ENCODE measurements around the gene TMCC1. TPM values are rescaled to one million over a fixed set of nuclear protein-coding genes. Genes with fewer than 3 reads are reported as not detected.

Gene TMCC1
- total RNA-seq, 3 donors from 2014 or later, result 12.7 to 14.2 (median 14.1) TPM

DNA sequence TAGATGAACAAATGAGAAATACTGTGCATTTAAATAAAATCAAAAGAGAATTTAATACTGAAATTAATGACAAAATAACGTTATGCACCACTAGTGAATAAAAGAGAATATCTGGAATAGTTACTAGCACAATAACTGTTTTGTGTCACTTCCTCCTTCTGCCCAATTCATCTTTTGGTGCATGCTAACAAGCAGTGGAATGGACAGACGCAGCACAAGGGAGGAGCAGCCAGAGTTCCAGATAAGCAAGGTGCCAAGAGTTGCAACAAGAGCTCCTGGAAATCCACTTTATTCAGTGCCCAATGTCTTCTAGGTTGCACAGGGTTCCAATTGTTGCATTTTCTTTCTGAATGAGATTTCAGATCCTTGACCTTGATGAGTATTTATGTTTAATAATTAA, 220.5 kb downstream of the TMCC1 start:
- peaks cover 18% of the 10 kb centered on the region for H3K36me3 Mint-ChIP-seq (ENCODE audit: insufficient read depth)
- DNase-seq (no peak), ATAC-seq (no peak)
- H3K4me1 Mint-ChIP-seq (ENCODE audit: low read depth), result peaks cover 1% of the 10 kb centered on the region
- no peak overlapping the region for H3K4me3 Mint-ChIP-seq
- no peaks in the 10 kb centered on the region for H3K9me3 Mint-ChIP-seq
- H3K27me3 Mint-ChIP-seq (ENCODE audit: low read depth), result no peaks in the 10 kb centered on the region

DNA sequence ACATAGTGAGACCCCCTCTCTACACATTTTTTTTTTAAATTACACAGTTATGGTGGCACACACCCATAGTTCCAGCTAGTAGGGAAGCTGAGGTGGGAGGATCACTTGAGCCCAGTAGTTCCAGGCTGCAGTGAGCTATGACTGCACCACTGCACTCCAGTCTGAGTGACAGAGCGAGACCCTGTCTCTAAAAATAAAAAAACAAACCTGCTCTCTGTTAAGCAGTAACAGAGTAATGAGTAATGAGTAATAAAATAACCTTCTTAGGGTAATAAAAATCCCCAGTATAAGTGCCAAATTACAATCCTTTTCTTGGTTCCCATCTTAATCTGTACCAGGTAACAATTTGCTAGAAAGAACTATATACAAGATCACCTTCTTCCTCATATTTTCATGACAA, 221.1 kb downstream of the TMCC1 start:
- ATAC-seq (no peak), DNase-seq (no peak)
- no peaks in the 10 kb centered on the region for H3K9me3 Mint-ChIP-seq
- H3K36me3 Mint-ChIP-seq (ENCODE audit: insufficient read depth), result peaks cover 23% of the 10 kb centered on the region
- peaks cover 1% of the 10 kb centered on the region for H3K4me1 Mint-ChIP-seq (ENCODE audit: low read depth)
- no peak overlapping the region for H3K4me3 Mint-ChIP-seq
- H3K27me3 Mint-ChIP-seq (ENCODE audit: low read depth), result no peaks in the 10 kb centered on the region

DNA sequence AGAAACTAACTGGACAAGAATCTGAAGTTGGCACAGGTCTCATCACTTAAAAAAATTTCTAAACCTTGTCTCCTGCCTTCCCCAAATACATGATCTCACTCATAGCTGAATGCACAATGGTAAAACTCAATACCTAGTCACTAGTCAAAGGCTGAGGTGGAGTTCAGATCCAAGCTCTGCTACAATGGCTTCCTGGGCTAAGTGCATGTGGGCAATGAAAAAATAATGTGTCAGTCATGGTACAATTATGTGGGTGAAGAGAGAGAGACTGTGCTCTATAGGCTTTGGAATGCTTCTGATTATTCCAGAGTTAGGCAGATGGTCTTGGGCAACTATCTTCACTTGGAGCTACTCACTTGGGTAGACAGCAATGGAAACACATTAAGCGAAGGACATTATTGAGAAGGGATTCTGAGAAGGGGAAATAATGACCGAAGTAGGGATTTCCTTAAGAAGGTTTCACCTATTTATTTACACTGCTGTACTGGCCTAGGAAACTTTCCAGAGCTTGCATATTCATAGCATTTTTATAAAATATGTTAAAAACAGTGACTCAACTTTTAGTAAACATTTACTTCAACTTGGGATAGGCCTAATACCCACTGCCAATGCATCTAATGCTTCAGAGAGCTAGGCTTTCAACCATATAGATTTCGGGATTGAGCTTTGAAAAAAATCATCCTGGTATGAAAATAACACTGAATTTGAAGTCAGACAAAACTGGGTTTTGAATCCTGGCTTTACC, 228.3 kb downstream of the TMCC1 start:
- no peak for DNase-seq
- Mint-ChIP-seq H3K4me1 (ENCODE audit: low read depth) (no peaks in the 10 kb centered on the region), H3K4me3 (no peak overlapping the region), H3K27me3 (ENCODE audit: low read depth) (no peaks in the 10 kb centered on the region), H3K36me3 (ENCODE audit: insufficient read depth) (peaks cover 9% of the 10 kb centered on the region), H3K9me3 (no peaks in the 10 kb centered on the region)
- no peak for ATAC-seq

DNA sequence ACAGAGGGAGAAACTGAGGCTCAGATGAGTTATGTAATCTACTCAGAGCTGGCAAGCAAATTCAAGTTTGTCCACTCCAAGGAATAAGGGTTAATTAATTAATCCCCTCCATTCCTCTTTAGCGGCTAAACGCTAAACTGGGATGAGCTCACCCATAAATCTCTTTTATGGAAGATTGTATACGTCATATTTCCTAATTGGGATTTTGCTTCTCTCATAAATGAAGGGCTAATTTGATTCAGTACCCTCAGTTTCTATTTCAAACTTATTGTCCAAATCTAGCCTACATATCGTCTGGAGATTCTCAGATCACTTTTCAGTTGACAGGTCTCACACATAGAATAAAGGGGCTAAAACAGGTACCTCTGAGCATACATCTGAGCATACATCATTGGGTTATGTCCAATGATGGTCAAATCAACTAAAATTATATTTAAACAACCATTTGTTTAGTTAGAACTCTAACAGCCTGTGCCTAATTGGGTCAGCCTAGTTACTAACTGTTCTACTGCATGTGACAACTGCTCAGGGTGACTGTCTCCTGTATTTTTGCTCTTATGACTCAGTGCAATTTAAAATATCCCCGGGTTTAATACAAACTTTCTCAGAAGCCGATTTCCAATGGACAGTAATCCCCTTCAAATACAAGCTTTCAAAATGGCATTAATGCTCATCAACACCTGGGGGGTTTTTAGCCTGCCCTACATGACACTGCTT, 229.4 kb downstream of the TMCC1 start:
- no peaks in the 10 kb centered on the region for H3K27me3 Mint-ChIP-seq (ENCODE audit: low read depth)
- no peak for ATAC-seq
- H3K36me3 Mint-ChIP-seq (ENCODE audit: insufficient read depth), result peaks cover 6% of the 10 kb centered on the region
- no peak overlapping the region for H3K4me3 Mint-ChIP-seq
- no peaks in the 10 kb centered on the region for H3K4me1 Mint-ChIP-seq (ENCODE audit: low read depth)
- DNase-seq, result no peak
- H3K9me3 Mint-ChIP-seq, result no peaks in the 10 kb centered on the region

DNA sequence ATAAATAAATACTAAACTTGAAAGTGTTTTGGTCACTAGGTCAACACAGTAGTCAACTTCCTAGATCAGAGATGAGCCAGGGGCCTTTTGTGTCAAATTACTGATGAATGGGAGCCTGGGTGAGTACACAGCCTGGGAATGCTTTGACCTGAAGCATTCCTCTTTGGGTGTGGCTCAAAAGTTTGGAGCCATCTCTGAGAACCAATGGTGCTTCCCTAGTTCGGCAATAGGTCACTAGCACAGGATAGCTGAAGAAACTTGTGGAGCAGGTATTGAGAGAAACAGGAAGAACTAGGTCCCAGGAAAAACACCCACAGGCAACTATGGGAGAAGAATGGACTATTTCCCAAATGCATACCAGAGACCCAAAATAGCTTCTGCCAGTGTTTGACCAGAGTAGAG, 230.5 kb downstream of the TMCC1 start:
- no peaks in the 10 kb centered on the region for H3K27me3 Mint-ChIP-seq (ENCODE audit: low read depth)
- no peak for DNase-seq

GRCh38 chr3:129662191-129662608, 231.3 kb downstream of the TMCC1 start:
- Mint-ChIP-seq H3K36me3 (ENCODE audit: insufficient read depth) (no peaks in the 10 kb centered on the region), H3K9me3 (no peaks in the 10 kb centered on the region), H3K4me3 (no peak overlapping the region), H3K27me3 (ENCODE audit: low read depth) (no peaks in the 10 kb centered on the region), H3K4me1 (ENCODE audit: low read depth) (peaks cover 7% of the 10 kb centered on the region)
- ATAC-seq, result peak in 1 of 2 donors; percentile 28
- no peak for DNase-seq

More for the DNA sequence above, 230.5 kb downstream of the TMCC1 start:
- Mint-ChIP-seq H3K9me3 (no peaks in the 10 kb centered on the region), H3K4me1 (ENCODE audit: low read depth) (peaks cover 5% of the 10 kb centered on the region), H3K36me3 (ENCODE audit: insufficient read depth) (peaks cover 6% of the 10 kb centered on the region), H3K4me3 (no peak overlapping the region)
- no peak for ATAC-seq

DNA sequence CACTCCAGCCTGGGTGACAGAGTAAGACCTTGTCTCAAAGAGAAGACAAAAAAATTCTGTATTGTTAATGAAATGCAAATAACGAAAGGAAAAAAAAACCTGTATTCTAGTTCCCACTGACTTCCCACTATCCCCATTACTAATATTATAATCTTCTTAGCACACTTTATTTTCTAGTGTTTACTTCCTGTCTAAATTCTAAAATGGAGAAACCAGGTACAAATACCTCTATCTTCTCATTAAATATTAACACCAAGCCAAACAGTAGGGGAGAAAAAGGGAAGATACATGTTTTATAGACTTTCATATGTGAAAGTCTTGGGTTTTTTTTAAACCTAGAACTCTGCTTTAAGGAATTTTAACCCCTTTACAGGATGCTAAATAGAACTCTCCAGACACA, 231.7 kb downstream of the TMCC1 start:
- H3K27me3 Mint-ChIP-seq (ENCODE audit: low read depth), result no peaks in the 10 kb centered on the region
- no peak overlapping the region for H3K4me3 Mint-ChIP-seq

GRCh38 chr3:129658110-129658843, 235.2 kb downstream of the TMCC1 start:
- Mint-ChIP-seq H3K9me3 (no peaks in the 10 kb centered on the region), H3K4me1 (ENCODE audit: low read depth) (peaks cover 7% of the 10 kb centered on the region), H3K27me3 (ENCODE audit: low read depth) (no peaks in the 10 kb centered on the region), H3K36me3 (ENCODE audit: insufficient read depth) (peaks cover 9% of the 10 kb centered on the region), H3K4me3 (no peak overlapping the region)
- ATAC-seq, result no peak
- no peak for DNase-seq

More for the DNA sequence above, 231.7 kb downstream of the TMCC1 start:
- no peaks in the 10 kb centered on the region for H3K9me3 Mint-ChIP-seq
- H3K36me3 Mint-ChIP-seq (ENCODE audit: insufficient read depth), result no peaks in the 10 kb centered on the region
- ATAC-seq, result no peak
- no peak for DNase-seq
- H3K4me1 Mint-ChIP-seq (ENCODE audit: low read depth), result peaks cover 7% of the 10 kb centered on the region

DNA sequence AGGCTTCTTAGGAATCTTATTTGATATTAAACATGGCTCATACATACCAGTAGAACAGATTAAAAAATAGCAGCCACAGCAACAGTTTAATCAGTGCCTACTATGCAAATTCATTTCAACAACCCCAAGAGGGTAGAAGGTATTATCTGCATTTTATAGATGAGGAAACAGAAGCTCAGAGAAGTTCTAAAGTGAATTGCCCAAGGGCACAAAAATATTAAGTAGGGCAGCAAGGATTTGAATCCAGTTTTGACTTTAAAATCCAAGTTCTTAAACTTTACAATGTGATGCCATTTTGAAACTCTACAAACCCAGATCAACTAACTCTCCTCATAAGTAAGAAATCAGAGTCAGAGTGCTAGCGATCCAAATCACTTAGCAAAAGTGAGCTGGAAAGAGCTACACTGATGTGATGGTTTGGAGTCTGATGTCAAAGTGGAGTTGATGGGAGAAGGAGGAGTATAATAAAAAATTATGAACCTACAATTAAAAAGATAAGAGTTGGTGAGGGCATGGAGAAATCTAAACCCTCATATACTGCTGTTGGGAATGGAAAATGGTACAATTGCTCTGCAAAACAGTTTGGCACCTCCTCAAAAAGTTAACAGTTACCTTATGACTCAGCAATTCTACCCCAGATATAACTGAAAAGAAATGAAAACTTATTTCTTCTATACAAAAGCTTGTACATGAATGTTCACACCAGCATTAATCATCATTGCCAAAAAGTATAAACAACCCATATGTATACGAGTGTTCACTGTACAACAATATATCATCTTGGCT, 236.1 kb downstream of the TMCC1 start:
- H3K36me3 Mint-ChIP-seq (ENCODE audit: insufficient read depth), result peaks cover 9% of the 10 kb centered on the region
- H3K27me3 Mint-ChIP-seq (ENCODE audit: low read depth), result no peaks in the 10 kb centered on the region
- no peak overlapping the region for H3K4me3 Mint-ChIP-seq
- ATAC-seq (no peak), DNase-seq (no peak)
- no peaks in the 10 kb centered on the region for H3K9me3 Mint-ChIP-seq
- peaks cover 7% of the 10 kb centered on the region for H3K4me1 Mint-ChIP-seq (ENCODE audit: low read depth)

GRCh38 chr3:129656659-129657247, 236.8 kb downstream of the TMCC1 start:
- DNase-seq (no peak), ATAC-seq (no peak)
- no peak overlapping the region for H3K4me3 Mint-ChIP-seq
- peaks cover 9% of the 10 kb centered on the region for H3K36me3 Mint-ChIP-seq (ENCODE audit: insufficient read depth)
- peaks cover 7% of the 10 kb centered on the region for H3K4me1 Mint-ChIP-seq (ENCODE audit: low read depth)
- H3K27me3 Mint-ChIP-seq (ENCODE audit: low read depth), result no peaks in the 10 kb centered on the region
- no peaks in the 10 kb centered on the region for H3K9me3 Mint-ChIP-seq

DNA sequence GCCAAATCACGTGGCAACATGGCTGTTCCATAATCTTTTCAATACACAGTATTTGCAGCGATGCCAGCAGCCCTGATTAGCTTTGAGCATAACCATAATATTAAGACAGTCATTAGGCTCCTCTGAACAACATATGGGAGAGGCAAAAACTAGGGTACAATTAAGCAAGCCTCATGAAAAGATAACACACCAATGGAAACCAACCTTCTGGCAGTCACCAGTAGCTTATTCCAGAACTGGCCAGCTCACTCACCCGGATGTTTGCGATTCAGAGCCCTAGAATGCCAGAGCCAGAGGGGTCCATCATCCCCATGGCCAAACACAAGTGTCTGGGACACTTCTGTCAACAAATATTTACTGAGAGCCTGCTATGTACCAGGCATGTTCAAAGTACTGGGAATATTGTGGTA, 238.2 kb downstream of the TMCC1 start:
- ATAC-seq (no peak), DNase-seq (no peak)
- Mint-ChIP-seq H3K27me3 (ENCODE audit: low read depth) (no peaks in the 10 kb centered on the region), H3K4me3 (no peak overlapping the region), H3K9me3 (no peaks in the 10 kb centered on the region), H3K4me1 (ENCODE audit: low read depth) (peaks cover 7% of the 10 kb centered on the region), H3K36me3 (ENCODE audit: insufficient read depth) (peaks cover 12% of the 10 kb centered on the region)

DNA sequence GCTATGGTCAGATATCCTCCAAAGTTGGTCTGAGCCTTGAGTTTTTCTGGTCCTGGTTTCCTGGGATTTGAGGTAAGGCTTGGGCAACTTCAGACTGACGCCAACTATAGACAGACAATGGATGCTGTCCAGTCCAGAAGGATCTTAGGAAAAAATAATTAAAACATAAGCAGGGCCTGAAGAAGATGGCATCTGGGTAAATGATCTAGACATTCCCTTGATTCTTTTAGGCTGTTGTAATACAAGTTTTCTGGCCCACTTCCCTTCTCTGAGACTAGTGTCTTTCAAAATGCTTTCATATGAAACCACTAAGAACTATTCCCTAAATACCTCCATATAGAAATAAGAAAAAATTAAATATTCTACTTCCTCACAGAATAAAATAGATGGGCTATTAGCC, 239.4 kb downstream of the TMCC1 start:
- DNase-seq, result no peak
- Mint-ChIP-seq H3K36me3 (ENCODE audit: insufficient read depth) (peaks cover 14% of the 10 kb centered on the region), H3K27me3 (ENCODE audit: low read depth) (no peaks in the 10 kb centered on the region), H3K4me3 (no peak overlapping the region), H3K4me1 (ENCODE audit: low read depth) (peaks cover 9% of the 10 kb centered on the region), H3K9me3 (no peaks in the 10 kb centered on the region)
- no peak for ATAC-seq

GRCh38 chr3:129653019-129653418, 240.5 kb downstream of the TMCC1 start:
- Mint-ChIP-seq H3K36me3 (ENCODE audit: insufficient read depth) (peaks cover 14% of the 10 kb centered on the region), H3K4me3 (no peak overlapping the region), H3K9me3 (no peaks in the 10 kb centered on the region), H3K4me1 (ENCODE audit: low read depth) (peaks cover 4% of the 10 kb centered on the region), H3K27me3 (ENCODE audit: low read depth) (no peaks in the 10 kb centered on the region)
- DNase-seq (no peak), ATAC-seq (no peak)
